ENCODE data around the gene DDB1. TPM values are rescaled to one million over a fixed set of nuclear protein-coding genes. Genes with fewer than 3 reads are reported as not detected.

DDB1 gene
- total and polyA plus RNA-seq, 9 of the 15 experiments (the other 6 are each of a cell fraction or from before 2014, with no cell fraction given): 172 to 361 (median 266) TPM

GRCh38 chr11:61353131-61354067 lies 20.5 kb upstream of the DDB1 start:
- ATAC-seq (peak; percentile 65), FAIRE-seq (peak; percentile 55), DNase-seq (ENCODE audit: extremely low read depth in 1 of 4, low spot score in 3 of 4) (no peak)
- Histone ChIP-seq H3K9me1 (ENCODE audit: control insufficient read depth, insufficient read depth, low read length) (peaks cover 3% of the 10 kb centered on the region), H3K4me1 (replicated peaks in 1 of 2; ENCODE audit: control insufficient read depth in 2 of 2, insufficient read depth in 2 of 2, low read length in 2 of 2) (peaks cover 26 to 28% of the 10 kb centered on the region in 2 experiments), H3K36me3 (ENCODE audit: control insufficient read depth, insufficient read depth, low read length) (peaks cover 62% of the 10 kb centered on the region; the same call in 2 of the 3 replicates), H3K9ac (ENCODE audit: insufficient read depth in 1 of 2, low read depth in 2 of 2, low read length in 2 of 2) (peak overlapping the region in 1 of 2 experiments; percentile 89; a peak in 2 of 4 replicates), H3K79me2 (ENCODE audit: control insufficient read depth, insufficient read depth, low read length) (no peaks in the 10 kb centered on the region; the same call in 2 of the 3 replicates), H4K20me1 (replicated peaks; ENCODE audit: control insufficient read depth, insufficient read depth, low read length) (no peaks in the 10 kb centered on the region), H3K4me2 (ENCODE audit: insufficient read depth, low read length) (peak overlapping the region; percentile 35; the same call in 1 of the 2 replicates), H3K4me3 (no peak overlapping the region), H3K9me3 (replicated peaks; ENCODE audit: control insufficient read depth, insufficient read depth, low read depth, low read length) (no peaks in the 10 kb centered on the region), H3K27me3 (ENCODE audit: control insufficient read depth in 2 of 2, insufficient read depth in 2 of 2, low read length in 2 of 2) (no peaks in the 10 kb centered on the region), H3K27ac (ENCODE audit: extremely low read depth, low read depth, low read length) (peak overlapping the region; percentile 41), H2AFZ (ENCODE audit: low read depth, low read length) (peak overlapping the region; percentile 3; the same call in 1 of the 2 replicates)
- CTCF ChIA-PET (ENCODE audit: low intra/inter-chr PET ratio): no interaction called here
- intact Hi-C loops (cut with micrococcal nuclease) (no loop called here), in situ Hi-C loops (cut with MboI) (no loop called here)
- POLR2A ChIA-PET: interaction anchor here (0.6 to 2.5 kb wide), 7 partner anchors 10 to 1160 kb away, joined by 3 to 8 read pairs (median 3); no protein-coding TSS in a partner anchor
- WGBS (ENCODE audit: insufficient coverage, low coverage, missing lambda C conversion rate): 39% methylated on average over 15 of the region's 15 CpGs
- no TSS peak for BruUV-seq (replicated peaks)
- TF ChIP-seq, protein P1, sequence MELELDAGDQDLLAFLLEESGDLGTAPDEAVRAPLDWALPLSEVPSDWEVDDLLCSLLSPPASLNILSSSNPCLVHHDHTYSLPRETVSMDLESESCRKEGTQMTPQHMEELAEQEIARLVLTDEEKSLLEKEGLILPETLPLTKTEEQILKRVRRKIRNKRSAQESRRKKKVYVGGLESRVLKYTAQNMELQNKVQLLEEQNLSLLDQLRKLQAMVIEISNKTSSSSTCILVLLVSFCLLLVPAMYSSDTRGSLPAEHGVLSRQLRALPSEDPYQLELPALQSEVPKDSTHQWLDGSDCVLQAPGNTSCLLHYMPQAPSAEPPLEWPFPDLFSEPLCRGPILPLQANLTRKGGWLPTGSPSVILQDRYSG (tag; conservative IDR thresholded peaks at IDR 0.05; ENCODE audit: low read depth): peak; percentile 27
- no peak for TF ChIP-seq NR2C1 (IDR thresholded peaks at IDR 0.05)
- TF ChIP-seq NR2C1 (tag; IDR thresholded peaks at IDR 0.05): 0 out of 2 replicates have a peak, but pooled peaks have one; percentile 8
- peak; percentile 35; the same call in 1 of the 2 replicates for TF ChIP-seq RNF2 (IDR thresholded peaks at IDR 0.05)
- TF ChIP-seq EP300 (IDR thresholded peaks at IDR 0.05; ENCODE audit: low read length): peak; percentile 65
- TF ChIP-seq L3MBTL2 (IDR thresholded peaks at IDR 0.05): peak; percentile 71
- TF ChIP-seq, protein P2, sequence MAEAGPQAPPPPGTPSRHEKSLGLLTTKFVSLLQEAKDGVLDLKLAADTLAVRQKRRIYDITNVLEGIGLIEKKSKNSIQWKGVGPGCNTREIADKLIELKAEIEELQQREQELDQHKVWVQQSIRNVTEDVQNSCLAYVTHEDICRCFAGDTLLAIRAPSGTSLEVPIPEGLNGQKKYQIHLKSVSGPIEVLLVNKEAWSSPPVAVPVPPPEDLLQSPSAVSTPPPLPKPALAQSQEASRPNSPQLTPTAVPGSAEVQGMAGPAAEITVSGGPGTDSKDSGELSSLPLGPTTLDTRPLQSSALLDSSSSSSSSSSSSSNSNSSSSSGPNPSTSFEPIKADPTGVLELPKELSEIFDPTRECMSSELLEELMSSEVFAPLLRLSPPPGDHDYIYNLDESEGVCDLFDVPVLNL (CRISPR knock-in tag; IDR thresholded peaks at IDR 0.05; ENCODE audit: low read depth): 0 out of 2 replicates have a peak, but pooled peaks have one; percentile 19
- peak; percentile 52; the same call in 1 of the 2 replicates for TF ChIP-seq ELF2 (CRISPR knock-in tag; IDR thresholded peaks at IDR 0.05)
- TF ChIP-seq NFYB (IDR thresholded peaks at IDR 0.05; ENCODE audit: extremely low read depth, insufficient read length): no peak
- 0 out of 2 replicates have a peak, but pooled peaks have one; percentile 15 for TF ChIP-seq MECOM (CRISPR knock-in tag; IDR thresholded peaks at IDR 0.05)
- no peak for TF ChIP-seq CXXC5 (CRISPR knock-in tag; IDR thresholded peaks at IDR 0.05)
- no peak for TF ChIP-seq TARDBP (IDR thresholded peaks at IDR 0.05)
- 0 out of 2 replicates have a peak, but pooled peaks have one; percentile 36 for TF ChIP-seq KLF1 (tag; IDR thresholded peaks at IDR 0.05)
- no peak for TF ChIP-seq CBFA2T3 (IDR thresholded peaks at IDR 0.05)
- TF ChIP-seq, protein P3, sequence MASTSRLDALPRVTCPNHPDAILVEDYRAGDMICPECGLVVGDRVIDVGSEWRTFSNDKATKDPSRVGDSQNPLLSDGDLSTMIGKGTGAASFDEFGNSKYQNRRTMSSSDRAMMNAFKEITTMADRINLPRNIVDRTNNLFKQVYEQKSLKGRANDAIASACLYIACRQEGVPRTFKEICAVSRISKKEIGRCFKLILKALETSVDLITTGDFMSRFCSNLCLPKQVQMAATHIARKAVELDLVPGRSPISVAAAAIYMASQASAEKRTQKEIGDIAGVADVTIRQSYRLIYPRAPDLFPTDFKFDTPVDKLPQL (IDR thresholded peaks at IDR 0.05; ENCODE audit: extremely low read depth, insufficient read length): no peak
- TF ChIP-seq ETV5 (CRISPR knock-in tag; IDR thresholded peaks at IDR 0.05; ENCODE audit: low read depth): 0 out of 2 replicates have a peak, but pooled peaks have one; percentile 18
- no peak for TF ChIP-seq ZNF224 (CRISPR knock-in tag; IDR thresholded peaks at IDR 0.05)
